Activated T-cell treated with anti-CD3 and anti-CD28 coated beads for 24 hours (primary cell): ENCODE data around the gene CMC1.

ENCODE experiments used
- DNase-seq: peaks from one replicate; pipeline ENCODE4 v3.0.0-alpha.2; 2020; ENCODE audit warnings: low read depth

CMC1 gene

DNA sequence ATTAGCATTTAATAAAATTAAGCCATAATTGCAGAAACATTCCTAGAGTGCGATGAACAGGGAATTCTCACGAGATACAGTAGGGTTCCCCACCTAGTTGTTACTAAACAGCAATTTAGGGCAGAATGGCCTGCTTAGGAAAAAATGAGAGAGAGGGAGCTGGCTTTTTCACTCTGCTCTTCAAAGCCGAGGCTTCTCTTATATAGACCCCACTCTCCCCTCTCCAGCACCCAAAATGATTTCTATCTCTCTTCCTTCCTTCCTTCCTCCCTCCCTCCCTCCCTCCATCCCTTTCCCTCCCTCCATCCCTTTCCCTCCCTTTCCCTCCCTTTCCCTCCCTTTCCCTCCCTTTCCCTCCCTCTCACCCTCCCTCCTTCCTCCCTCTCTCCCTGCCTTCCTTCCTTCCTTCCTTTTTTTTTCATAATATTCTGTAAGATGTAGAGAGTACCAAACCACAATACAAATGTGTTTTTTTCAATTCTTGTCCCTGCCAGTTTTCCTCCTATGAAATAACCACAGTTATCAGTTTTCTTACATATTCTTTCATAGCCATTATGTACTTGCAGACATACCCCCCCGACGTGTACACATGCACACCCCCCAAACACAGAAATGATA, 59.0 kb downstream of the CMC1 start:
- DNase-seq, result no peak

DNA sequence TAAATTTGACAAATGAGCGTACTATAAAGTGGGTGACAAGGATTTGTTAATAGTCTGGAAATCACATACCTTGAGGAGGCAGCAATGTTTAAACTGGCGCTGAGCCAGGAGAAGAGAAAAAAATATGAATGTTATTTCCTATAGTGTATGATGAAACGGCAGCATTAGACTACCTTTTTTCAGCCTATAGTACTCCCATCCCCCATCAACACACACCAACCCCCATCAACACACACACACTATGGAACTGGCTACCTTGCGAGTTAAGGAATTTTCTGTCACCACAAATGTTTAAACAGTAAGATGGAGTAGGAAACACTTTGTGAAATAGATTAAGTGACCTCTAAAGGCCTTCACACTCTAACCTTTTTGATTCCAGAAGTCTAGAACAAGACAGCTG, 60.3 kb downstream of the CMC1 start:
- DNase-seq, result no peak

DNA sequence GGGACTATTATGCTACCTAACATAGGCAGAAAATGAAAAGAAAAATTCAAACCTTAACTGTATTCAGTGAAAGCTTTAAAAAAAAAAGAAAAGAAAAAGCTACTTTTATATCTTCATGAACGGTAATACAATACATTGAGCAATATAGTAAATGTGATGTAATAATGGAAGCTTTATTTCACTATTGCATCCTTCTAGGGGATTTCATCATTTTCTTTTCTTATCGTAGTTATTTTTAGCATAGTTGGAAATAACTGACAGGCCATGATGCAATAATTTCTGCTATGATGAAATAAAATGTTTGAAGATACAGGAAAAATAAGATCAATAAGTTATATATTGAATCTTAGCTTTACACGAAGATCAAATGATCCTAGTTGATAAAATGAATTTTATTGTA, 66.8 kb downstream of the CMC1 start:
- no peak for DNase-seq

DNA sequence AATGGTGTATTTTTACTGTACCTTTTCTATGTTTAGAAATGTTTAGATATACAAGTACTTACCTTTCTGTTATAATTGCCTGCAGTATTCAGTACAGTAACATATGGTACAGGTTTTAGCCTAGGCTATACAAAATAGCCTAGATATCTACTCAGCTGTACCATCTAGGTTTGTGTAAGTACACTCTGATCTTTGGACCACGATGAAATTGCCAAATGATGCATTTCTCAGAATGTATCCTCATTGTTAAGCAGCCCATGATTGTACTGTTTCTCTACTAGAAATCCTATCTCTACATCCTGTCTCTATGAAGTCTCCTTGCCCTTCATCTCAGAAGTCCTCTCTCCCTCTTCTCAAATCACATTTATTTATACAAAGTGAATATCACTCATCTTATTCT, 74.3 kb downstream of the CMC1 start:
- DNase-seq, result no peak

DNA sequence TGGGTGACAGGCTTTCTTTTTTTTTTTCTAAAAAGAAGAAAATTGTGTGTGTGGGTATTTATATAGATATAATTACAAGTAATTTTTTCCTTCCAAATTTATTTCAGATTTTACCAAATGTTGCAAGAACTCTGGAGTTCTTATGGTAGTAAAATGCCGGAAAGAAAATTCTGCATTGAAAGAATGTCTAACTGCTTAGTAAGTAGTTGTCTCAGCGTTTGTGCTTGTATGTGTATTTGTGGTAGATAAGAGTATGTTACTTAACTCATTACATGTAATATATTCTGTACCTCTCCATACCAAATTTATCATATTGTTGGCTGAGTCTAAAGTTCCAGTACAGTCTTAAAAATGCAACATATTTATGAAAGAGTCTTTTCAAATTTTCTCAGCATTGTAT, 74.8 kb downstream of the CMC1 start:
- DNase-seq, result no peak

DNA sequence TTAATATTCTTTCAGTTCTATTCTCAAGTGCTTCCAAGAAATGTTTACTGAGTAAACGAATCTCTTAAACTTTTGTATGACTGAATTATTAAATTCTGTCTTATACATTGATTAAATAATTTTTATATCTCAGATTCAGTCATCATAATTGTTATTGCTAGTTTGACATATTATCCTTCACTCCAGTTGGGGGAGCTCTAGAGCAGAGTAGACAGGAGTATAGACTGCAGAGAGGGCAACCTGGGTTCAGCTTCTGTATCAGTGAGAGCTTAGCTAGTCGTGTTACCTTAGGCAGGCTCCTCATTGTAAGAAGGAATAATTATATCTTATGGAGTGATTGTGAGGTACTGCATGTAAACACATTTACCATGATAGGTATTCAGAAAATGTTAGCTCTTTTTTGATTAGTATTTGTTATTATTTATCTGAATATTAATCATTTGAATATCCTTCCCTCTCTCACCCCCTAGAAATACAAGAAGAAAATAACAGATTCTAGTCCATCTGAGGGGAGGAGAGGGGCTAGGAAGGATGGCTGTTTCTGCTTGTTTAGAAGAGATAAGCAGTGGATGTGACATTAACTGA, 76.1 kb downstream of the CMC1 start:
- peak; percentile 11 for DNase-seq

DNA sequence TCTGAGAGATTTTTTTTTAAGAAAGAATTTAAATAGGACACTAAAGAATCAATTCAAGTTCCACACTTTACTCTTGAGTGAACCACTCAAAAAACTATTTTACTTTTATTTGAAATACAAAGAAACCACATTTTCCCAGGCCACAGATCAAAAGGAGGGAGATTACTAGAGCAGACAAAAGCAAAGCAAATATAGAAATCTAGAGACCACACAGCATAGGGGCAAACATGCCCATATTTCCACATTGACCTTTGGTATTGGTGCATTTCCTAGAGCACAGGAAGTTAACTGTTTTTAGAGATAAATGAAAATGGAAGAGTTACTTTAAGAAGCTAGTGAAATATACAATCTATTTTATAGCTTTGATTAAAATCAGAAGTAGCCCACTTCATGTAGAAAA, 79.6 kb downstream of the CMC1 start:
- DNase-seq, result no peak

DNA sequence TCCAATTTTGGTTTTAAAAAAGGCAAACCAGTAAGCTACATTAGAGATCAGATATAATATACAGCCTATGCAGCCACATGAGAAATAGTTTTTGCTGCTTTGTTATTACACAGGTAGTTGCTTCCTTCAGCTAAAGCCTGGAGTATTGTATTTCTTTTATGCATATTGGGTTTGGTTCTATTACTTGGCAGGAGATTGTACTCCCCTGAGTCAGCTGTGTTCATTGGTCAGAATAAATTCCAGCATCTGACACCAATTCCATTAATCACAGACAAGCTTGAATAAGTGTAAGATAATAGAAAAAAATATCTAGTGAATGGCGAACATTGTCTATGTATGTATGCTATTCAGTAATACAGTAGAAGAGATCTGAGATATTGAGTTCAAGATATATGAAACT, 81.0 kb downstream of the CMC1 start:
- no peak for DNase-seq

DNA sequence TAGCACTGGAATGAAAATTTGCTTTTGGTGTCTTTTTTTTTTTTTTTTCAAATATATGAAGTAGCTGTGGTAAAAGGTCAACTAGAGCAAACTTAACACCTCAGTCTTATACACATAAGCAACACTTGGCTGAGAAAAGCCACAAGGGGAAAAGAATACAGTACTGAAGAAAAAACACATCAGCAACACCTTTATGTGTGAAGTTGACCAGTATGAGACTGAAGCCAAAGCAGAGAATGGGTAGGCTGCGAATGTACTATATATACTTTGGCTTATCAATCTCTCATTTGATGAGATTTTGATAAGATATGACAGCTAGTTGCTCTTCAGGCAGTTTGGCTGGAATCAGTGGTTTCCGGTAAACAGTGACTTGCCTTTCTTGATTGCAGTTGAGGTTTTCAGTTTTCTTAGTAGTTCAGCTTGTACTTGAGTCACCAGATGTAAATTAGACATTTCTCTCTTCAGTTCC, 85.1 kb downstream of the CMC1 start:
- peak; percentile 24 for DNase-seq

DNA sequence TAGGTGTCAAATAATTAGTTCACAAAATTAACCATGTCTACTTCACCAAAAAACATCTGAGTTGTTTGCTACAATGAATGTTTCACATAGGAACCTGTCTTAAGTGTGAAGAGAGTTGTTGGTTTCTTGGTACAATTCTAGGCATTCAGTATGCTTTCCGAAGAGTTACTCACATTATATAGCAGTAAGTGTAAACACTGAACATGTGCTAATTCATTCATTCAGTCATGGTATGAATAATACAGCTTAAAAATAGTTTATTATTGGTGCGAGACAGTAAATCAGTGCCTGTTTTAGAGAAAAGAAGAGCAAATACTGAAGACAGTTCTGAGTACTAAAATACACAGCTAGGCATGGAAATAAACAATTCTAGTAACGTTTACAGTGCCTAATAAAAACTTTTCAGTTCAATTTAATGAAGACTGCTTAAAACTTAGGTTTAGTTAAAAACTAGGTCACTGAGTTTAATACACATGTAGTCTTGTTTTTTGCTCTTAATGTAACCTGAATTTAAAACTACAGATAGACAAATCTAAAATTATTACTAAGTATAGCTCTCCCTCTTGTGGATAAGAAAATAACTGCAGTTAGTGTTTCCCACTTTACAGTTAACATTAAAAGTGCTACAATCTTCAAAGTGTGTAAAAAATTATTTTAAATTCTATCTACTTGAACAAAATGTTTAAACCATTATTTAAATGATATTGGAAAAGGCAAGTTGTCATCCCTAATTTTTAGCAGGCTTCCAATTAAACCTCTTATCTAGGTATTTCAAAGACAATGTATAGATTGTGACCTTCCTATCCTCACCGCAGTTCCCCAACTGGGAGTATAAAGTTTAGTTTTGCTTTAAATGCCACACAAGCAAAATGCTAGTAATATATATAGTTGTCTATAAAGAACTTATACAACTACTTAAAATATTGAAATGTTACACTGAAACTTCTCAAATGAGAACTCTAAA, 87.1 kb downstream of the CMC1 start:
- no peak for DNase-seq

DNA sequence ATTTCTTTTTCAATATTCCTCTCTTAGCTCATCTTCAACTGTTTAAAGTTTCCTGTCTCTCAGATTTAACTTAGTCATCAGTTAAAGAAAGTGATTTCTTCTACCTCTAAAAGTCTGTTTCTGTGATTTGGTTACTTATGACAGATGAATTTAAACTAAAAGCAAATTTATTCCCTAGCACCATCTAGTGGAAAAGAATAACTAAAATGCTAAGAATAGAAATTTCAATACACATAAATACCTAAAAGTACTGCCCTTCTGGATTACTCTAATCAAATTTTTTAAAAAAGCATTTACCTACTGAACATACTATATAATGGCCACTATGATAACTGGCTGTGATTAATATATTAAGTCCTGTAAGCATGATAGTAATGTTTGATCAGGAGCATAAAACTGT, 93.1 kb downstream of the CMC1 start:
- DNase-seq, result no peak

DNA sequence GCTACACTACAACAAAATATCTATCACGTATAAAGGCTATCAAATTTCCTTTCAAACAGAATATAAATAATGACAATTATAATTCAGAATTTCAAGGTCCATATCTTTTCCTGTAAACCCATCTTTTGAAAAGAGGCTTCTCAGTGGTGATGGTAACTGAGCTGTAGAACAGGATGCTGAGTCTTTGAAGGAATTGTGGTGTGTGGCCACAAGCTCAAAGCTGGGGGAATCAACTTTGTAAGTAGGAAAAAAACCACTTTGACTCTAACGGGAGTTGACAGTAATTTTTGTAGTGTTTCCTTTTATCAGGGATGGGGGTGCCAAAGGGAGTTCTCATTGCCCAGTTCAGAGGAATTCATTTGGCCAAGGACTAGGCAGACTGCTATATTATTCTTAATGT, 93.8 kb downstream of the CMC1 start:
- no peak for DNase-seq

DNA sequence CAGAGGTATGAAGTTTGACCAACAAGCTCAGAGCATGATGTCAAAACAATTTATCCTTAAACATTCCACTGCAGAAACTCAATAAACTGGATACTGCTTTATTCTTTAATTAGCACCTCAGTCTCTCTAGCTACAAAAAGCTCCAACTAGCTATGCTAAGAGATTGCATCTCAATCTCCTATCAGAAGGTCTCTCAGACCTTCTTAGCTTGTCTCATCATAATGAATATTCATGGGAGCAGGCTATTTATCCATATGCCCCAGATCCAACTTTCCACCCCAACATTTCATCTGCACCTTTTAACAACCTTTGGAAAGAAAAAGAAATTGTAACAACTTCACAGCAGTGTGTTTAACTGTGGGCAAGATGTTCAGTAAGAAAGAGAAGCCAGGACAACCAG, 95.8 kb downstream of the CMC1 start:
- DNase-seq, result no peak

DNA sequence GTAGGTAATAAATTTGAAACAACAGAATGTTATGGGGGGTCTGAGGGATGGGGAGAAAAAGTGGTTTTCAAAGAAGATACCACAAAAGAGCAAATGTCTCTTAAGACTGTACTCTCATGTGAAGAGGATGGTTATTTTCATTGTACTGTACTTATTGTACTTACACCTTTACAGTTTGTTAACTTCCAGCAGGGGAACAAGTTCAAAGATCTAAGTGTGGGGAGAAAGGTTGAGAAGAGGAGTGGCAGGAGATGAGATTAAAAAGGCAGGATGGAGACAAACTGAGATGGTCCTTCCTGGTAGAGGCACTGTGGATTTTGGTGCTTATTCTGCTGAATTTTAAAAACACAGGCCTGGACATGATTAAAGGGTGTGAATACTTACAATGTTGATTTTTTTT, 101.7 kb downstream of the CMC1 start:
- no peak for DNase-seq

DNA sequence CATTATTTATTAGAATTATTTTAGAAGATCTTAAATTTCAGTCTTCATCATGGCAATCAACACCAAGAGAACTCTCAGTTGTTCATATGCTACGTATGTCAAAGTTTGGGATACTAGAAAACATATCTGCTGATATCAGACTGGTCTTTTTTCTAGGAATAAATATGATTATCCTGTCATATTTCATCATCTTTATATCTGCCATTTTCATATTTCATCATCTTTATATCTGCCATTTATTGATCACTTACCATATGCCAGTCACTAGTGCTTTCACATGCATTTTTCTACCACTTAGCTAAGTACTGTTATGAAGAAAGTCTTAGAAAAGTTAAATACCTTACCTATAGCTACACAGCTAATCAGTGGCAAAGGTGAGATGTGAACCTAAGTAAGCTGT, 104.3 kb downstream of the CMC1 start:
- no peak for DNase-seq

DNA sequence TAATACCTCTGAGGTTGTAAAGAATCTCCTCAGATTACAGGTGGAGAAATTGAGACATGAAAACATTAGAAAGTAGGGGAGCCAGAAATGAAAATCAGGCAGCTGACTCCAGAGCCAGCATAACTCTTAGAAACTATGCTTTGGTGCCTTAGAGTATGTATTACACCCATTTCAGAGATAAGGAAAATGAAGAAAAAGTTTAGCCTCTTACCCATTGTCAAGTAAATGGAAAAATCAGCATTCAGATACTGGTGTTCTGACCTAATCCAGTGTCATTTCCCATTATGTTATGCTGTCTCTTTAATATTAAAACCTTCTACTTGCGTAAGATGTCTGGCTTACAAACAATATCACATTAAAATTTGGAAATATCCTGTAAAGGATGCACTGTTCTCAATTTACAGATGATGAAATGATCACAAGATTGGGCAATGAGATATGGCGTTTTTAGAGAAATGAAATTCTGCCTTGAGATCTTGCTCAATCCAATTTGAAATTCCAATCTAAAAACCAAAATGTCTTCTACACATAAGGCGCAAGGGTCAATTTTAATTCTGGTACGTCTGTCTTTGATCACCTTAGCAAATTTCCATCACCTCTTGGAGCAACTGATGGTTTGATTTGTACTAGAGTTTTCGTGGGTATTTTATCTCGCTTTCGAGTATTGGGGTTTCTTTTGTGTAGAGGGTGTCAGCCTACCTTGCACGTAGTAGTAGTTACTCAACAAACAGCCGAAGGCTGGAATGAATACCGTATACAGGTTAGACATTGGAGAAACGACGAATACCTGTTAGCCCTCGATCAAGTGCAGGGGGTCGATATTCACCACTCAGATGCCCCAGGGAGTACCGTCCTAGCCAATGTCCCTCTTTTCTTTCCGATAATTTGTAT, 106.2 kb downstream of the CMC1 start:
- DNase-seq, result no peak

DNA sequence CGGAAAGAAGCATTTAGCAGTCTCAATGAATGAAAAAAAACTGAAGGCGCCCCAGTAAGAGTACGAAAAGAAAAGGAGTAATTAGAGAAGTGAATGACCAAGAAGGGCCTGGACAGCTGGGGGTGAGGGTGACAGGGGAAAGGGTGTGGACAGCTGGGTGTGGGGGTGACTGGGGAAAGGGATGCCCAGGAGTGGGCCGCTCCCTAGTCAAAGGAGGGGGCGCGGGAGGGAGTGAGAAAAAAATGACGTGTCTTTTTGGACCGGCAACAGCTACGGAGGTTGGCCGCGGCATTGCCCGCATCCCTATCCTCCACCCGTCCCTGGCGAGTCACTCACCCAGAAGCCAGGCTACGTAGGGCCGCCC, 106.8 kb downstream of the CMC1 start:
- DNase-seq, result no peak

DNA sequence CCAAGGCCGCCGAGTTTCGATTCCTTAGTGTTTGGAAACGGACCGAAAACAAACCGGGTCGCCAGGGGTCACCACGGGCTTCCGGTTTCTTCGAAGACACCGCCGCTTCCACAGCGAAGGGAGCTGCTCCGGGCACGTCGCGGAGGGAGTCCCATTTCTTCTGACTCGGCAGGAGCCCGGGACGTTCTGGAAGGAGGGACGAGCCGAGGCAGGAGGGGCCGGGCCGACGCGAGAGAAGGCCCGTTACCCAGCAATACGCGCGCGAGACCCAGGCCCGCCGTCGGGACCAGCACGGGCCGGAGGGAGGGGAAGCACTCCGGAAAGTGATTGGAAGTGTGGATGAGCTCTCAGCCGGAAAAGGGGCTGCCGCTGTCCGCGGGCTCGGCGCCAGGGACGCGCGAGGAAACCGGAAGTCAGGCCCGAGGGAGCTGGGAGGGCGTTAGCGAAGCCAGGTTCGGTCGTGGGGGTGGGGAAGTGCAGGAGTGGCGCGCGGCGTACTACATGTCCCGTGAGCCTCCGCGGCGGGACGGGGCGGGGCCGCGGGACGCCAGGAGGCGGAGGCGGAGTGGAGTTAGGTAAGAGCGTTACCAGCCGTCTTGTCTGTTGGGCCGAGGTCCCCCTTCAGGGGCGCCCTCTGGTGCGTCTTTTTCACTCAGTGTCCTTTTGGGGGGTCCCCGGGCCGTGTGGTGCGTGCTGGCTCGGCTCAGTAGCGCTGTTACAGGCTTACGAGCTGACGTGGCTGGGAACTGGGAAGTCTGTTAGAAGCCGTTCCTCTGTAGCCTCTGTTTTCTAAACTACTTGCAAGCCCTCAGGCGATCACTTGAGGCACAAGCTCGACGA, 107.4 kb downstream of the CMC1 start, which contains the start of the genes AZI2 and ZCWPW2:
TSS of gene AZI2 (minus strand) at position 196 of the 840 bp plus-strand sequence. CDS start 8,207 bp downstream, outside the sequence.
TSS of gene ZCWPW2 (plus strand) at position 93 of the 840 bp plus-strand sequence. CDS start 64,348 bp downstream, outside the sequence.
- peak; percentile 90 for DNase-seq

DNA sequence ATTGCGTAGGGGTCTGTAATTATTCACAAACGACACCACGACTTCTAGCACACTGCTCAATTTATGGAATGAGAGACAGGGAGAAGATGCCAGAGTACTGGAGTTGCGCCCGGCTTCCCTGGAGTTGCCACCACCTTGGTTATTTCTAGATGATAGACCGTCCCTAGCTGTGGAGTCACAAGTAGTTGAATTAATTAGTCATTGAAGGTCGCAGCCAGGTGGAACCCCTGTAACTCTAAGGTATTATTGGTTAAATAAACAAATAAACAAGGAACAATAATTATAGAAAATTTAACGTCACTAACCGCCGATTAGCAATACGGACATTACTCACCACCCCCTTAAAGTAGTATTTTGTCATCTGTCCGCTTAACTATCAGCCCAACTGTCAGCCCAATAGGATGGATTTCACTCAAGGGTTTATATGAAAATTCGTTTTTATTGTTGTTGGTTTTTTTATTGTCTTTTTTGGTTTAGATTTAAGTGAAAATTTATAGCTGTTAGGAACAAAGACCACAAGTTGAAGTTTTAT, 108.1 kb downstream of the CMC1 start:
- no peak for DNase-seq
